HG02870 (cell line): Measurements from ENCODE around the gene DCPS.
"Not testable (repeated sequence)": the region's sequence is repeated elsewhere in the genome, so short reads cannot be mapped to it uniquely, and the experiment has no call there.

Experiments used
- ATAC-seq: cut with Tn5 transposase; IDR thresholded peaks from one replicate; pipeline ENCODE4 v1.9.1; 2021; ENCODE audit warnings: mild to moderate bottlenecking, moderate library complexity; ENCODE audit not compliant: unreplicated experiment

The DCPS gene

GRCh38 chr11:126378763-126379162 lies 74.9 kb downstream of the DCPS start:
- no peak for ATAC-seq

- no peak for ATAC-seq
These were observed 77.0 kb downstream of the DCPS start for GRCh38 chr11:126380909-126381308.

GRCh38 chr11:126381960-126382359 lies 78.1 kb downstream of the DCPS start:
- ATAC-seq = not testable (repeated sequence)

GRCh38 chr11:126382641-126383040 lies 78.8 kb downstream of the DCPS start:
- not testable (repeated sequence) for ATAC-seq

- ATAC-seq = no peak
These were observed 79.8 kb downstream of the DCPS start for GRCh38 chr11:126383339-126384335.

GRCh38 chr11:126384449-126385070 lies 80.7 kb downstream of the DCPS start:
- no peak for ATAC-seq

GRCh38 chr11:126385991-126386728 lies 82.3 kb downstream of the DCPS start:
- ATAC-seq = no peak

GRCh38 chr11:126386729-126387071 lies 82.8 kb downstream of the DCPS start:
- ATAC-seq = not testable (repeated sequence)

GRCh38 chr11:126387857-126388256 lies 84.0 kb downstream of the DCPS start:
- no peak for ATAC-seq

GRCh38 chr11:126390272-126390867 lies 86.5 kb downstream of the DCPS start:
- no peak for ATAC-seq

GRCh38 chr11:126391286-126391954 lies 87.6 kb downstream of the DCPS start:
- ATAC-seq = no peak

- no peak for ATAC-seq
These were observed 88.2 kb downstream of the DCPS start for GRCh38 chr11:126391970-126392632.

GRCh38 chr11:126392633-126393013 lies 88.8 kb downstream of the DCPS start:
- ATAC-seq = no peak

GRCh38 chr11:126393143-126393542 lies 89.3 kb downstream of the DCPS start:
- no peak for ATAC-seq

GRCh38 chr11:126394036-126394435 lies 90.2 kb downstream of the DCPS start:
- no peak for ATAC-seq

GRCh38 chr11:126394634-126395072 lies 90.8 kb downstream of the DCPS start:
- not testable (repeated sequence) for ATAC-seq
